Uterus (tissue), 4 donors: ENCODE results near the gene TMPRSS4. TPM values are rescaled to one million over a fixed set of nuclear protein-coding genes. Genes with fewer than 3 reads are reported as not detected.

ENCODE experiments used
- DNase-seq, 2 donors: peaks; one replicate each; pipeline ENCODE4 v3.0.0-alpha.2; 2019 to 2020
- H3K27ac ChIP-seq, 2 donors: fragments of 200-600 bp; sonication (generic); 1 replicate in 1 of 2; 2 replicates in 1 of 2; pipeline ENCODE4 v1.5.1; 2016 to 2018
- H3K27me3 ChIP-seq, 2 donors: fragments of 200-600 bp; sonication (generic); one replicate each; pipeline ENCODE4 v1.5.1; 2018 to 2019; ENCODE audit warnings: control low read depth in 1 of 2
- H3K36me3 ChIP-seq, 2 donors: fragments of 200-600 bp; sonication (generic); one replicate each; pipeline ENCODE4 v1.5.1; 2019; ENCODE audit warnings: control low read depth in 1 of 2
- H3K4me1 ChIP-seq, 2 donors: fragments of 200-600 bp; sonication (generic); one replicate each; pipeline ENCODE4 v1.5.1; 2018 to 2019; ENCODE audit warnings: control low read depth in 1 of 2
- H3K4me3 ChIP-seq, 2 donors: fragments of 200-600 bp; sonication (generic); 1 replicate in 1 of 2; 2 replicates in 1 of 2; pipeline ENCODE4 v1.5.1; 2018 to 2019; ENCODE audit warnings: mild to moderate bottlenecking in 1 of 2
- H3K9me3 ChIP-seq, 2 donors: fragments of 200-600 bp; sonication (generic); one replicate each; pipeline ENCODE4 v1.5.1; 2019; ENCODE audit warnings: control low read depth in 1 of 2
- POLR2A ChIP-seq, 2 donors: fragments of 450-650 bp; IDR thresholded peaks; one replicate each; pipeline ENCODE4 v1.6.1; 2016; ENCODE audit warnings: antibody characterized with exemption in 2 of 2, mild to moderate bottlenecking in 1 of 2, moderate library complexity in 1 of 2
- intact Hi-C: fragments of 100-400 bp; cut with DNase I; formaldehyde crosslinking; loops from one replicate; pipeline ENCODE4 v1.15.1; 2023; ENCODE audit warnings: low total_unique reads
- total RNA-seq, 4 donors: library from RNA; depleted of rRNA in 3 of 4; stranded (reverse); fragments of >200 nt in 3 of 4; gene quantifications; one replicate each; pipeline versions ENCODE4 v1.1.0 to v1.2.4, GENCODE V29; 2014 to 2023
- TF ChIP-seq, protein P1 (sequence below), 4 experiments: fragments of 200-600 bp in 2 of 4; fragments of 450-650 bp in 2 of 4; sonication (generic) in 2 of 4; IDR thresholded peaks; one replicate each; pipeline ENCODE4 v1.5.1; 2016 to 2019; ENCODE audit warnings: antibody characterized with exemption in 4 of 4, mild to moderate bottlenecking in 2 of 4, moderate library complexity in 1 of 4
- donor health status: DM: yes; HTN: yes; CAD: no.

Gene TMPRSS4
- total RNA-seq, 4 donors from 2014 or later, result 0.88 to 5.5 TPM; not detected in 2

DNA sequence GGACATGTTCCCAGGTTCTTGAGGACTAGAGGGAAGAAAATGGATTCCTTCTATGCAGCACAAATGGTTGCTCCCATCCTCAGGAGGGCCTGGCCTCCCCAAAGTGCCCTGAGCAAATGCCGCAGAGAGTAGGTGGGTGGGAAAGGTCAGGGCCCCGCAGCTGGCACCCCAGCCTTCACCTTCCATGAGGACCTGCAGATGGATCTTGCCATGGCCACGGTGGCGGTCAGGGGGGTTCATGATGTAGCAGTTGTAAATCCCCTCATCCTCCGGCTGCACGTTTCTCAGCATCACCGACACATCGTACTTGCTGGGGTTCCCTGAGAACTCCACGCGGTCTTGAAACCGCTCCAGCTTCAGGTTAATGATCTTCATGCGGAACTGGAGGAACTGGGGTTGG, 91.0 kb downstream of the TMPRSS4 start:
- TF ChIP-seq, protein P1, sequence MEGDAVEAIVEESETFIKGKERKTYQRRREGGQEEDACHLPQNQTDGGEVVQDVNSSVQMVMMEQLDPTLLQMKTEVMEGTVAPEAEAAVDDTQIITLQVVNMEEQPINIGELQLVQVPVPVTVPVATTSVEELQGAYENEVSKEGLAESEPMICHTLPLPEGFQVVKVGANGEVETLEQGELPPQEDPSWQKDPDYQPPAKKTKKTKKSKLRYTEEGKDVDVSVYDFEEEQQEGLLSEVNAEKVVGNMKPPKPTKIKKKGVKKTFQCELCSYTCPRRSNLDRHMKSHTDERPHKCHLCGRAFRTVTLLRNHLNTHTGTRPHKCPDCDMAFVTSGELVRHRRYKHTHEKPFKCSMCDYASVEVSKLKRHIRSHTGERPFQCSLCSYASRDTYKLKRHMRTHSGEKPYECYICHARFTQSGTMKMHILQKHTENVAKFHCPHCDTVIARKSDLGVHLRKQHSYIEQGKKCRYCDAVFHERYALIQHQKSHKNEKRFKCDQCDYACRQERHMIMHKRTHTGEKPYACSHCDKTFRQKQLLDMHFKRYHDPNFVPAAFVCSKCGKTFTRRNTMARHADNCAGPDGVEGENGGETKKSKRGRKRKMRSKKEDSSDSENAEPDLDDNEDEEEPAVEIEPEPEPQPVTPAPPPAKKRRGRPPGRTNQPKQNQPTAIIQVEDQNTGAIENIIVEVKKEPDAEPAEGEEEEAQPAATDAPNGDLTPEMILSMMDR (IDR thresholded peaks at IDR 0.05), result no peak
- TF ChIP-seq POLR2A (IDR thresholded peaks at IDR 0.05), result no peak
- no peak for DNase-seq
- Histone ChIP-seq H3K27ac (no peak overlapping the region), H3K4me3 (no peak overlapping the region), H3K4me1 (peaks cover 0 to 3% of the 10 kb centered on the region in 2 donors), H3K9me3 (no peaks in the 10 kb centered on the region), H3K36me3 (no peaks in the 10 kb centered on the region), H3K27me3 (no peaks in the 10 kb centered on the region)
- intact Hi-C loops, result no loop called here

- intact Hi-C loops, result no loop called here
- no peaks in the 10 kb centered on the region for H3K27me3 ChIP-seq
- no peak for DNase-seq
- H3K9me3 ChIP-seq, result no peaks in the 10 kb centered on the region
- H3K36me3 ChIP-seq, result no peaks in the 10 kb centered on the region
- no peak overlapping the region for H3K4me3 ChIP-seq
- peaks cover 0 to 3% of the 10 kb centered on the region in 2 donors for H3K4me1 ChIP-seq
- H3K27ac ChIP-seq, result no peak overlapping the region
- TF ChIP-seq, protein P1 (IDR thresholded peaks at IDR 0.05), result no peak
- TF ChIP-seq POLR2A (IDR thresholded peaks at IDR 0.05), result no peak
Observed at GRCh38 chr11:118168316-118168715, 91.4 kb downstream of the TMPRSS4 start.

DNA sequence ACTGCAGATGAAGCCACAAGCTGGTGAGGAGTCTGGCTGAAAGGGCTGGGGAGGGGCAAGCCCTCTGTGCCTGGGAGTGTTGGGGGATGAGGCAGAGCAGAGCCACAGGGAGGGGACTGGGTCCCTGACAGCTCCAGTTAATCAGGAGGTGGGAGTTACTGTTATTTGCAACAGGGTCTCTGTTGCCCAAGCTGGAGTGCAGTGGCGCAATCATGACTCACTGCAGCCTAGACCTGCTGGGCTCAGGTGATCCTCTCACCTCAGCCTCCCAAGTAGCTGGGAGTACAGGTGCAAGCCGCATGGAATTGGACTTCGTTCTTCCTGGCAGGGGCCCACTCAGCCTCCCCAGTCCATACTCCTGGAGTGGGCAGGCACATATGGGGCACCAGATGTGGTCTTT, 91.9 kb downstream of the TMPRSS4 start:
- no peak for TF ChIP-seq POLR2A (IDR thresholded peaks at IDR 0.05)
- TF ChIP-seq, protein P1 (IDR thresholded peaks at IDR 0.05), result no peak

GRCh38 chr11:118169300-118170140, 92.6 kb downstream of the TMPRSS4 start:
- H3K4me3 ChIP-seq, result no peak overlapping the region
- no peak overlapping the region for H3K27ac ChIP-seq
- peaks cover 0 to 3% of the 10 kb centered on the region in 2 donors for H3K4me1 ChIP-seq
- no peak for DNase-seq
- H3K36me3 ChIP-seq, result no peaks in the 10 kb centered on the region
- intact Hi-C loops, result no loop called here
- H3K9me3 ChIP-seq, result no peaks in the 10 kb centered on the region
- no peaks in the 10 kb centered on the region for H3K27me3 ChIP-seq
- TF ChIP-seq, protein P1 (IDR thresholded peaks at IDR 0.05), result no peak

More for the DNA sequence above, 91.9 kb downstream of the TMPRSS4 start:
- no peaks in the 10 kb centered on the region for H3K9me3 ChIP-seq
- intact Hi-C loops, result no loop called here
- no peak overlapping the region for H3K4me3 ChIP-seq
- no peaks in the 10 kb centered on the region for H3K36me3 ChIP-seq
- peaks cover 0 to 3% of the 10 kb centered on the region in 2 donors for H3K4me1 ChIP-seq
- H3K27ac ChIP-seq, result no peak overlapping the region
- H3K27me3 ChIP-seq, result no peaks in the 10 kb centered on the region
- no peak for DNase-seq

DNA sequence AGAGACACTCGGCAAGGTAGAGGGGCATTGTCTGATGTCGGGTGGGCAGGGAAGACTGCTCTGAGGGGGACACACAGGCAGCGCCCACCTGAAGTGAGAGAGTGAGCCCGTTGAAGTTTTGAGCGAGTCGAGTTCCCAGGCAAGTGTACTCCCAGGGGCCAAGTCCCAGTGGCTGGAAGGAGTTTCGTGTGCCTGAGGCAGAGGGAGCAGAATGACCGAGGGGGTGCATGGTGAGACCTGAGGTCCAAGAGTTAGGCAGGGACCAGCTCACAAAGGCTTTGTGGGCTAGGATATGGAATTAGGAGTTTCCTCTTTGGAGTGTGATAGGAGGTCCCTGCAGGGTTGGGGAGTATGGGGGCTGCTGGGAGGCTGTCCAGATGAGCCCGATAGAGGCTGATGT, 93.4 kb downstream of the TMPRSS4 start:
- Histone ChIP-seq H3K36me3 (no peaks in the 10 kb centered on the region), H3K27me3 (no peaks in the 10 kb centered on the region), H3K9me3 (no peaks in the 10 kb centered on the region), H3K4me1 (peaks cover 0 to 3% of the 10 kb centered on the region in 2 donors), H3K27ac (no peak overlapping the region), H3K4me3 (no peak overlapping the region)
- intact Hi-C loops, result no loop called here
- no peak for TF ChIP-seq POLR2A (IDR thresholded peaks at IDR 0.05)
- TF ChIP-seq, protein P1 (IDR thresholded peaks at IDR 0.05), result no peak
- no peak for DNase-seq
